SKM-1 treated with dmso at 0.1 percent for 144 hours (cell line): ENCODE data around the gene TCF25.
A peak's percentile ranks its signal among the peaks of the same experiment; 100 is the strongest.

ENCODE experiments used
- DNase-seq: peaks from one replicate; lab custom pipeline; 2025; ENCODE audit not compliant: unreplicated experiment; lab: John Stamatoyannopoulos, UW

TCF25 gene

GRCh38 chr16:89938175-89938885, 64.9 kb downstream of the TCF25 start:
- DNase-seq = no peak

GRCh38 chr16:89944773-89945172, 71.4 kb downstream of the TCF25 start:
- DNase-seq = no peak

GRCh38 chr16:89945654-89946053, 72.3 kb downstream of the TCF25 start:
- no peak for DNase-seq

- DNase-seq = no peak
Observed at GRCh38 chr16:89946515-89946914, 73.1 kb downstream of the TCF25 start.

GRCh38 chr16:89949121-89949742, 75.8 kb downstream of the TCF25 start:
- no peak for DNase-seq

- no peak for DNase-seq
Observed at GRCh38 chr16:89949756-89950155, 76.4 kb downstream of the TCF25 start.

- no peak for DNase-seq
Observed at GRCh38 chr16:89951509-89951908, 78.1 kb downstream of the TCF25 start.

- DNase-seq = no peak
Observed at GRCh38 chr16:89952049-89952448, 78.7 kb downstream of the TCF25 start.

GRCh38 chr16:89952551-89952950, 79.2 kb downstream of the TCF25 start:
- no peak for DNase-seq

GRCh38 chr16:89953671-89954406, 80.4 kb downstream of the TCF25 start:
- DNase-seq = no peak

GRCh38 chr16:89954462-89954861, 81.1 kb downstream of the TCF25 start:
- no peak for DNase-seq

- DNase-seq = no peak
Observed at GRCh38 chr16:89955001-89955685, 81.8 kb downstream of the TCF25 start.

GRCh38 chr16:89956505-89957215, 83.3 kb downstream of the TCF25 start:
- DNase-seq = peak; percentile 81

GRCh38 chr16:89957216-89957785, 83.9 kb downstream of the TCF25 start:
- no peak for DNase-seq

- peak; percentile 20 for DNase-seq
Observed at GRCh38 chr16:89958068-89958467, 84.7 kb downstream of the TCF25 start.

- no peak for DNase-seq
Observed at GRCh38 chr16:89958596-89958995, 85.2 kb downstream of the TCF25 start.

- no peak for DNase-seq
Observed at GRCh38 chr16:89960966-89961365, 87.6 kb downstream of the TCF25 start.
